ENCODE measurements around the gene MCM3. TPM values are rescaled to one million over a fixed set of nuclear protein-coding genes. Genes with fewer than 3 reads are reported as not detected.

MCM3 gene
- total and polyA plus RNA-seq, 9 donors = 25.5 to 43.8 (median 37.1) TPM

DNA sequence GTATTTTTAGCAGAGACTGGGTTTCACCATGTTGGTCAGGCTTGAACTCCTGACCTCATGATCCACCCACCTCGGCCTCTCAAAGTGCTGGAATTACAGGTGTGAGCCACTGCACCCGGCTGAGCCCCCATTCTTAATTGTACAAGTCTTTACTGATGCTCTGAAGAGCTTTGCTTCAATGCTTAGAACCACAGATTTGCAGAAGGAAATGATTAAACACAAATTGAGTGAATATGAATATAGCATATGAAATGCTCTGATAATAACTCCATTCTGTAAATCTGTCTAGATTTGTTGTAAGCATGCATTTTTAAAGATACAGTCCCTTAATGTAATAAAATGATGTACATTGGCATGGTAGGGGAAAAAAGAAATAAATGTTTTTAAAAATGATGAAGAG is 4.3 kb upstream of the MCM3 start:
- Histone ChIP-seq H3K36me3 (no peaks in the 10 kb centered on the region), H3K4me1 (ENCODE audit: insufficient read depth) (no peaks in the 10 kb centered on the region), H3K27me3 (no peaks in the 10 kb centered on the region), H3K27ac (no peak overlapping the region), H3K4me3 (no peak overlapping the region), H3K9me3 (no peaks in the 10 kb centered on the region)
- TF ChIP-seq EP300 (IDR thresholded peaks at IDR 0.05) = no peak
- TF ChIP-seq, protein P1, sequence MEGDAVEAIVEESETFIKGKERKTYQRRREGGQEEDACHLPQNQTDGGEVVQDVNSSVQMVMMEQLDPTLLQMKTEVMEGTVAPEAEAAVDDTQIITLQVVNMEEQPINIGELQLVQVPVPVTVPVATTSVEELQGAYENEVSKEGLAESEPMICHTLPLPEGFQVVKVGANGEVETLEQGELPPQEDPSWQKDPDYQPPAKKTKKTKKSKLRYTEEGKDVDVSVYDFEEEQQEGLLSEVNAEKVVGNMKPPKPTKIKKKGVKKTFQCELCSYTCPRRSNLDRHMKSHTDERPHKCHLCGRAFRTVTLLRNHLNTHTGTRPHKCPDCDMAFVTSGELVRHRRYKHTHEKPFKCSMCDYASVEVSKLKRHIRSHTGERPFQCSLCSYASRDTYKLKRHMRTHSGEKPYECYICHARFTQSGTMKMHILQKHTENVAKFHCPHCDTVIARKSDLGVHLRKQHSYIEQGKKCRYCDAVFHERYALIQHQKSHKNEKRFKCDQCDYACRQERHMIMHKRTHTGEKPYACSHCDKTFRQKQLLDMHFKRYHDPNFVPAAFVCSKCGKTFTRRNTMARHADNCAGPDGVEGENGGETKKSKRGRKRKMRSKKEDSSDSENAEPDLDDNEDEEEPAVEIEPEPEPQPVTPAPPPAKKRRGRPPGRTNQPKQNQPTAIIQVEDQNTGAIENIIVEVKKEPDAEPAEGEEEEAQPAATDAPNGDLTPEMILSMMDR (IDR thresholded peaks at IDR 0.05) = no peak
- TF ChIP-seq POLR2A (IDR thresholded peaks at IDR 0.05) = no peak
- 85 to 95% (median 89%) methylated on average over 2 of the region's 2 CpGs for WGBS, 3 donors
- DNase-seq = no peak
- intact Hi-C loops (cut with DNase I) = loop anchor here (5.0 to 10.0 kb wide), 5 partner anchors 106 to 373 kb away; no protein-coding TSS in a partner anchor

DNA sequence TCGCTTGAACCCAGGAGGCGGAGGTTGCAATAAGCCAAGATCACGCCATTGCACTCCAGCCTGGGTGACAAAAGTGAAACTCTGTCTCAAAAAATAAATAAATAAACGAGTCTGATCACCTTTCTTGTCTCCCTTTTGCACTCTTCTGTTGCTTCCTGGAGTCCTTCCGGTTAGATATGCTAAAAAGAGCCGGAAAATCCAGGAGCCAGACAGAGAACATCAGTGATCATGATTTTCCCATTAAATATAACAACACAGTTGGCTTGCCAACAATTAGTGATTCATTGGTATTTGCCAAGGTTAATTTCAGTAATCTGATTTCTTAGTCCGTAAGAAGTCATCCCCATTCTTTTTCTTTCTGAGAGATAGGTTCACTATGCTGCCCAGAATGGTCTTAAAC is 3.7 kb upstream of the MCM3 start:
- Histone ChIP-seq H3K4me1 (ENCODE audit: insufficient read depth) (no peaks in the 10 kb centered on the region), H3K27ac (no peak overlapping the region), H3K9me3 (no peaks in the 10 kb centered on the region), H3K36me3 (no peaks in the 10 kb centered on the region), H3K27me3 (no peaks in the 10 kb centered on the region), H3K4me3 (no peak overlapping the region)
- TF ChIP-seq POLR2A (IDR thresholded peaks at IDR 0.05) = no peak
- TF ChIP-seq EP300 (IDR thresholded peaks at IDR 0.05) = no peak
- intact Hi-C loops (cut with DNase I) = loop anchor here (5.0 to 10.0 kb wide), 5 partner anchors 107 to 374 kb away; no protein-coding TSS in a partner anchor
- no peak for DNase-seq
- WGBS, 3 donors = 87 to 90% (median 87%) methylated on average over 7 of the region's 7 CpGs

DNA sequence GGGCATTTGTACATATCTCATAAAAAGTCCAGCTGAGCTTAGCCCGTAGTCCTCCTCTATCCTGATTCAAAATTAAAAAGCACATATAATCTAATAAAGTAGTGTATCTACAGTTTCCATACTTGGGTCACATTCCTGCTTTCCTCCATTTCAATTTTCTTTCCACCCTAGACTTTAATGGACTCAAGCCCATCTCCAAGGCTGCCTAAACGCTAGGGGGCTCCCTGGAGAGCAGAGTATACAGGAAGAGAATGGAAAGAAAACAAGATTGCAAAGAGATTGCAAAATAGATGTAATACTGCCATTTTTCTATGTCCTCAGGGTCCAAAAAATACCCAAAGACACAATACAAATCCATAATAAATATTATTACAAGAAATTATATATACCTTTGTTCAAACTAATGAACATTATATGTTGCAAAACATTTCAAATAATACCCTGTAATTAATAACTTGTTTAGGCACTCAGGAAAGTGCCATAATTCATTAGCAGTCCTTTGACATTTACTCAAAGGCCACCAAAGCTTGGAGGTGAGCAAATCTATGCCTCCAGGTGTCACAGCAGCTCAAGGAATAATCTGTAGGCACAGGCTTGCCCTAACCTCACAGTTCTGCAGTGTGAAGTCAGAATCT is 2.4 kb upstream of the MCM3 start:
- H3K9me3 ChIP-seq = no peaks in the 10 kb centered on the region
- intact Hi-C loops (cut with DNase I) = loop anchor here (5.0 to 10.0 kb wide), 5 partner anchors 108 to 375 kb away; no protein-coding TSS in a partner anchor
- H3K27ac ChIP-seq = no peak overlapping the region
- no peak overlapping the region for H3K4me3 ChIP-seq
- H3K4me1 ChIP-seq (ENCODE audit: insufficient read depth) = no peaks in the 10 kb centered on the region
- no peaks in the 10 kb centered on the region for H3K36me3 ChIP-seq
- DNase-seq = peak; percentile 42 to 72 (median 68)
- H3K27me3 ChIP-seq = no peaks in the 10 kb centered on the region
- WGBS, 3 donors = 24 to 29% (median 27%) methylated on average over 2 of the region's 2 CpGs
- TF ChIP-seq, protein P1 (IDR thresholded peaks at IDR 0.05) = peak in 2 of 3 donors; percentile 24 to 28
- no peak for TF ChIP-seq EP300 (IDR thresholded peaks at IDR 0.05)

DNA sequence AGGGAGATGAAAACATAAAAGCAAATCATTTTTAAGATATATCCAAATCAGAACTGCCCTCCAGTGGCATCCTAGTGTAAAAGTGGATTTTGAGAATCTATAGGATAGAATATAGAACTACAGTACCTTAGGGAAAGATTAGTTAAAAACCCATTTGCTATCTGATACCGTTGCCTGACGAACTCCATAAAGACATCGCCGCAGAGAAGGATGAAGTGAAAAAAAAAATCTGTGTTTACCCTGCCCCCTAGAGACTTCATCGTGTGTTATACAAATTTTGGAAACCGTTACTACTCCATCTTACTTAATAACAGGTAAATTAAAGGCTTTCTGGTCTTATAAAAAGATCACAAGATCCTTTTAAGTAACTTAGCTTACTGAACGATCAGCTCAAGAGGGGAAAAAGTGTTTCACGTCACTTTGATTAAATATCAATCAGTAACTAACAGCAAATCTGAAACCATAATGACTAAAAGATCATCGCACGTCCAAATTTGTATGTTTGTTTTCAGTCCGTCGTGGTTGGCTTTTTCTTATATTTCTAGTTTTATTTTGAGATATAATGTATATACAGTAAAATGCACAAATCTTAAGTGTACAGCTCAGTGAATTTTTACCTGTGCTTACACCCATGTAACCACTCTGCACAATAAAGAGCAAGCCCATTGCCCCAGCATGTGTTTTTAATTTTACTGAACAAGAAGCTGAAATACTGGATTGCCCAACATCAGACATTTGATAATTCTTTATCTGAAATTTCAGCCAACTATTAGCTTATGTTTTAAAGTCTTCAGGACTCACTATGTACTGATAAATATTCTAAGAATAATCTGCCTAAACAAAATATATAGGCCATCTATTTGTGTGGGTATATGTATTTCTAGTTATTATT is 881 bp upstream of the MCM3 start:
- no peaks in the 10 kb centered on the region for H3K36me3 ChIP-seq
- no peaks in the 10 kb centered on the region for H3K4me1 ChIP-seq (ENCODE audit: insufficient read depth)
- TF ChIP-seq, protein P1 (IDR thresholded peaks at IDR 0.05) = peak in 1 of 3 donors; percentile 5
- TF ChIP-seq POLR2A (IDR thresholded peaks at IDR 0.05) = no peak
- no peak for TF ChIP-seq EP300 (IDR thresholded peaks at IDR 0.05)
- intact Hi-C loops (cut with DNase I) = loop anchor here (5.0 to 10.0 kb wide), 5 partner anchors 109 to 377 kb away; no protein-coding TSS in a partner anchor
- DNase-seq = no peak
- H3K27ac ChIP-seq = no peak overlapping the region
- H3K9me3 ChIP-seq = no peaks in the 10 kb centered on the region
- H3K4me3 ChIP-seq = peak overlapping the region; percentile 50
- 14 to 22% (median 16%) methylated on average over 12 of the region's 12 CpGs for WGBS, 3 donors
- no peaks in the 10 kb centered on the region for H3K27me3 ChIP-seq
